Right lobe of liver (tissue), 4 donors: ENCODE measurements around the gene GARIN5B.

ENCODE experiments used
- CTCF ChIP-seq, 4 donors: fragments of 200-600 bp in 3 of 4; fragments of 450-650 bp in 1 of 4; IDR thresholded peaks; one replicate each; pipeline versions ENCODE4 v1.5.1 to v1.8.0; 2016 to 2022; ENCODE audit warnings: antibody characterized with exemption in 4 of 4, mild to moderate bottlenecking in 2 of 4
- POLR2A ChIP-seq: fragments of 450-650 bp; IDR thresholded peaks from one replicate; pipeline ENCODE4 v1.6.1; 2017; ENCODE audit warnings: antibody characterized with exemption, mild to moderate bottlenecking
- donor health status: DM: no; HTN: no; CAD: no.
- donor health status: DM: no; HTN: no; CAD: no.
- donor health status: DM: no; HTN: yes; CAD: no.

GRCh38 chr19:55347442-55348009, 15.5 kb downstream of the GARIN5B start:
- TF ChIP-seq CTCF (IDR thresholded peaks at IDR 0.05), result no peak
- no peak for TF ChIP-seq POLR2A
